A172 (cell line): ENCODE measurements around the gene GHITM. TPM values are rescaled to one million over a fixed set of nuclear protein-coding genes. Genes with fewer than 3 reads are reported as not detected.
"Not testable (repeated sequence)": the region's sequence is repeated elsewhere in the genome, so short reads cannot be mapped to it uniquely, and the experiment has no call there.

Experiments
- DNase-seq: peaks from one replicate; pipeline ENCODE4 v3.0.0-alpha.2; 2015; ENCODE audit warnings: low spot score
- total RNA-seq: library from RNA; depleted of rRNA; stranded (reverse); fragments of >200 nt; shearing (Covaris generic); gene quantifications from 2 replicates; pipeline ENCODE4 v1.2.3, GENCODE V29; 2014

Gene GHITM
- total RNA-seq, 1 experiment from 2014 or later, result 445 TPM

- DNase-seq, result no peak
Observed at GRCh38 chr10:84176836-84177474, 37.6 kb downstream of the GHITM start.

- no peak for DNase-seq
Observed at GRCh38 chr10:84177541-84178141, 38.3 kb downstream of the GHITM start.

- DNase-seq, result no peak
Observed at GRCh38 chr10:84178160-84178609, 38.9 kb downstream of the GHITM start.

- peak; percentile 11 for DNase-seq
Observed at GRCh38 chr10:84179059-84179710, 39.9 kb downstream of the GHITM start.

GRCh38 chr10:84180386-84180785 is 41.1 kb downstream of the GHITM start:
- not testable (repeated sequence) for DNase-seq

- no peak for DNase-seq
Observed at GRCh38 chr10:84181631-84182030, 42.3 kb downstream of the GHITM start.

DNA sequence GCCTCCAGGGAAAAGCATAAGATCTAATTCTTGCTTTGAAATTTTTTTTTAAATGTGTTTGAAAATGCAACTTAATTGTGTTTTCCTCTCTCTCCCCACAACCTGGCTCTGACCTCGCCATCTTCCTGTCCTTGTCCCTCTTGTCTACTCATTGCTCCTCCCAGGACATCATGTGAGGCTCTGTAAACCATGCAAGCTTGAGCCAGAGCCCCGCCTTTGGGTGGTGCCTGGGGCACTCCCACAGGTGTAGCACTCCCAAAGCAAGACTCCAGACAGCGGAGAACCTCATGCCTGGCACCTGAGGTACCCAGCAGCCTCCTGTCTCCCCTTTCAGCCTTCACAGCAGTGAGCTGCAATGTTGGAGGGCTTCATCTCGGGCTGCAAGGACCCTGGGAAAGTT is 45.2 kb downstream of the GHITM start:
- DNase-seq, result no peak

DNA sequence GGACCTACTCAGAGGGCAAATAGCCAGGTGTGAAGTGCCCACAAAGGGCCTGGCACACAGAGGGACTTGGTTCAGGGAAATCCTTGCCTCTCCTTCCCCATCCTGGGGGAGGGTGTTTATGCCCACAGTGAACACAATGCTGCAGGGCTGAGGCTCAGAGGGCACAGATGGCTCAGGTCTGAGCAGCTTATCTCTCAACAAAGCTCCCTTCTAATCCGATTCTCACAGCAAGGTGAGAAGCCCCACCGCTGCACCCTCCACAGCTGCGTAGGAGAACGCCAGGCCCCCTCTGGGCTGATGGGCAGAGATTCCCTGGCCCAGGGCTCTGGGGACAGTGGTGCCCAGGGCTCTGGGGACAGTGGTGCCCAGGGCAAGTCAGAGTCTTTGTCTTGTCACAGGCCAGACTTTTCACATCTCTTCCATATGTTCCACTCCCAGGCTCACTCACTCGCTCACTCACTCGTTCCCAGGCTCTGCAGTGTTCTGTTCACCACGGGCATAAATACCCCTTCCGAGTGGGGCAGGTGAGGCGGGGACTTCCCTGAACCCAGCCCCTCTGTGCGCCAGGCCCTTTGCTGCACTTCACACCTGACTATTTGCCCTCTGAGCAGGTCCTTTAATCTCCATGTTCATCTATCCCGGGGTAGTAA is 46.3 kb downstream of the GHITM start:
- no peak for DNase-seq

DNA sequence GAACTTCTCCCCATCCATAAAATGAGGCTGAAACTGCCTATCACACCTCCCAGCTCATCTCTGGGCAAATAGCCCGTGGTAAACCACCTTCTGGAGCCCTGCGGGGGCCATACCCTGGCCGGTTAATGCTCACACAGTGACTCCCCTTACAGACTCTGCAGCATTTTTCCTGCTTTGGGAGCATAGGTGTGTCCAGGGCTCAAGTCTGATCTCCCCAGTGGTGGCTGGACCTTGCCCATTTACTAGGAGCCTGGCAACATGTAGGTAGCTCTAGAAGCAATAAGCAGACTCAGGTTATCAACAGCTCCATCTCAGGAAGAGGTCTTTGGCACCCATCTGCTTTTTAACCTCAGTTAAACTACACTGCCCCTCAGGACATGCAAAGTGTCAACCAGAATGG is 49.5 kb downstream of the GHITM start:
- DNase-seq, result no peak

GRCh38 chr10:84190621-84191020 is 51.3 kb downstream of the GHITM start:
- DNase-seq, result no peak

DNA sequence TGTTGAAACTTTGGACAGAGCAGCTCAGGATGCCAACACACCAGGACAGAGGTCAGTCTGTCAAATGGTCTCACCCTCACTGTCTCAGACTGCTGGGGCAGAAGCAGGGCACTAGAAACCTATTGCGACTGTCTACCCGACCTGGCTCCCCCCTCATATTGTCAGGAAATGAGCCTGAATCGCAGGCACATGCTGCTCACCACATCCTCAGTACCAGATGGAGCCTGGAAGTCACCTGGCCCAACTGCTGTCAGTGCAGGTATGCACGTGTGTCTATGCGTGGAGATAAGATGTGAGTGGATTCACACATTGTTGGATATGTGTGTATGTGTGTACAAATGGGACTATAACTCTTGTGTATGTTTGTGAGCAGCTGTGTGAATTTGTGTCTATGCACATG is 51.8 kb downstream of the GHITM start:
- DNase-seq, result no peak

DNA sequence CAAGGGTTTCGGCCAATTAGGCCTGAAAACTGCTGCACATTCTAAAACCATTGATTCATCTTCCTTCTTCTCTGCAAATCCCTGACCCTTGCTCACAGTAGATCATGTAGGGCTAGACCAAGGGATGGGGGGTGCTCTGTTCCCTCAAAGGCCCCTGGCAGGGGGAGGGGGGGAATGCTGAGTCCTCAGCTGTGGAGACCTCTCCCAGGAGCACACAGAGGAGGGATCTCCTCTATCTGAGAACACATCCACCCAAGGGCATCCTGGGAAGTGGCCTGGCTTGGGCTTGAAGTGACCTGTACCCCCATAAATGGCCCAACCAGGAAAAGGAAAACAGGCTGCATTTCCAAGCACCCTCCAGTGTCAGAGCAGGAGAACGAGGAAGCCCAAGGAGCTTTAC is 54.0 kb downstream of the GHITM start:
- DNase-seq, result no peak

GRCh38 chr10:84193846-84194423 is 54.6 kb downstream of the GHITM start:
- no peak for DNase-seq

- DNase-seq, result no peak
Observed at GRCh38 chr10:84194424-84195043, 55.2 kb downstream of the GHITM start, which contains the start of gene CDHR1. CDHR1 (plus strand) TSS chr10:84194537; CDS start chr10:84194761, 224 bp downstream.

- DNase-seq, result no peak
Observed at GRCh38 chr10:84195044-84195830, 55.9 kb downstream of the GHITM start.

DNA sequence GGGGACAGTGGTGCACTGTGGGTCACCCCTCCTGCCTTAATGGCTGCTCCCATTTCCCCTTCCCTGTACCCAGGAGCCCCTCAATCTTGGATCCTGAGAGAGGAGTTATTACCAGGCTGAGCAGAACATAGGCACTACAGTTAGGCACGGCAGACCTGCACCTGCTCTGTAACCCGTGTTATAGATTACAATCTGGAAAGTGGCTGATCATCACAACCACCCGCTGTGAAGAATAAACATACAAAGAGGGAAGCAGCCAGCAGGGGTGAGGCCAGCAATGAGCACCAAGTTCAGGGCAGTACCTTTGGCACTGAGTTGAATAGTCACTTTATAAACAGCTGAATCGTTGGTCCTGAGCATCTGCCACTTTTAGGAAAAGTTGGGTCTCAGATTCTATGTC is 56.8 kb downstream of the GHITM start:
- DNase-seq, result peak; percentile 30

DNA sequence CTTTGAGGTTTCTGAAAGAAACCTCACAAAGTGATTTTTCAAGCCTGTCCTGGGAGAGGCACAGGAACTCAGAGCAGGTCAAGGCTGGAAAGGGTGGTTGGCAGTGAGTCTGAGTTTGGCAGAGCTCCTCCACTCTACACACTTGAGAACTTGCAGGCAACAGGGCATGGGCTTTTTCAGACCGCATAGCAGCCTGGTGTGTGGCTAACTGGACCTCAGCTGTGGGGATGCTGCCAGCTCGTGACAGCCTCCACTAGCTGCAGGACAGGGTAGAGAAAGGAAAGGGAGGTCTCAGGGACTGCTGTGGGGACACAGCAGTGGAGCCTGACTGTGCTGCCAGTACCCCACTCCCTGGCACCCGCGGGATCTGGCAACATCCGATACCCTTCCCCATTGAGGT is 57.6 kb downstream of the GHITM start:
- no peak for DNase-seq

DNA sequence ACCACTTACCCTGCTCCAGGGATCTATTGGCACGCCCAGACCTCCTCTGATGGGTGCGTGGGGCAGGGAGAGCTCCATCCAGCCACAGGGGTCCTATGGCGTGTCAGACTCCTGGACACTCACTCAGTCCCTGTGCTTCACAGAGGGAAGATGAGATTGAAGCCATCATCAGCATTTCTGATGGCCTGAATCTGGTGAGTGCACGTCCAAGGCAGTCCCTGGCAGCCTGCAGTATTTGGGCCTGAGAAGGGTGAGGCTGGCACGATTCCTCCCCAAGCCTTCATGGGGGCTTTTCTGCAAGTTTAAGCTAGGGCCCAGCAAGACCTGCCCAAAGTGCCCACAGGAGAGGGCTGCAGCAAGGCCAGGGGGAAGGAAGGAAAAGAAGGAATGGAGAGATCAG is 58.3 kb downstream of the GHITM start:
- DNase-seq, result no peak

DNA sequence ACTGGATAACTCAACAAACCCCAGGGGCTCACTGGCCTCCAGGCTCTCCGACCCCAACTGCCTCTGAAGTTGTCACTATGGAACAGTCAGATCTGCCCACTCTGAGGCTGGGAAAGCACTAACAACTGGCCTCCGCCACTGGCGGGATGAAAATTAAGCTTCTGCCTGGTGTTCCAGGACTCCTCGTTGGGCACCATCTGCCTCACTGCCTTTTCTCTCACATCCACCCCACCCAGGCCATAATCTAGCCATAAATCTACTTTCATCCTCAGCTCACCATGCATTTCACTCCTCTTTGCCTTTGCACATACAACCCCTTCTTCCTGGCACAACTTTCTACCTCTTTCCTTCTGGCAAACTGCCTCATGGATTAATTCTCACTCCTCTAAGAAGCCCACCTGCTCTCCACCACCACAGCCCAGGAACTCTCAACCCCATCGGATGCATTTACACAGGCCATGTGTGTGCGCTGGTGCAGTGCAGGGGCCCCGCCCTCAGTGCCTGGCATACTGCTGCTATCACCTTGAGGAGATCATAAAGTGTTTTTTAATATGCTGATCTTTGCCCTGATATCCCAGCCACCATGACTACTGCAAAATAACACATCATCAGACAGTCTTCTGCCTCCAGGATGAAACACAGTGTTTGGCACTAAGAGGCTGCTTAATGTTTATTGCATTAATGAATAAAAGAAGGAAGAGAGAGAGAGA is 59.1 kb downstream of the GHITM start:
- no peak for DNase-seq

DNA sequence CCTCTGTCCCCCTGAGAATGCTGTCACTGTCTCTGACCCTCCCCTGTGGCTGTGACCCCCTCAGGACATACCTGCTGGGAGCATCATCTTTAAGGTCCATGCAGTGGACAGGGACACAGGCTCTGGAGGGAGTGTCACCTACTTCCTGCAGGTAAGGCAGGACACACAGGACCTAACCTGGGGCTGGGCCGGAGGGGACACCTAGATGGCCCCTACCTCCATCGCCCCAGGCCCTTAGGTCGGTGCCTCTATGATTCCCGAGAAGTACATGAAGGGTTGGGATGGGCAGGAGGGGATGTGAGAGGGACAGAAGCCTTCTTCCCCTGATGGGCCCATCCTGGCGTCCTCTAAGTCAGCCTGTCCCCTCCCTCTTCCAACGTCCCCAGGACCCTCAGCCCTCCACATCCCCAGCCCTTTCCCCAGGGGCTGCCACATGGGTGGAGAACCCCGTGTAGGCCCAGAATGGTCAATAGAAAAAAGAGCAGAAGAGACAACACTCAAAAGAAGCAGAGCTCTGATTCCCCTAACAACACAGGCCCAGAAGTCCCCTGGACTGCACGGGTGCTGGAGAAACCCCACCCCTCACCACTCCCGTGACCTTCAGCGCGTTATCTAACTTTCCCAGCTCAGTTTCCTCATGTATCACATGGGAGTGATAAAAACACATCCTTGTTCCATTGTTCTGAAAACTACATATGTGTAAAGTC is 61.4 kb downstream of the GHITM start:
- DNase-seq, result no peak
